Activated T-cell treated with anti-CD3 and anti-CD28 coated beads, Interleukin-2, amount 50 U/mL, for 24 hours (primary cell): Measurements from ENCODE around the gene REG3A.

Source experiments
- DNase-seq: peaks from one replicate; pipeline ENCODE4 v3.0.0-alpha.2; 2020
- H3K27ac Mint-ChIP-seq: 2 replicates; pipeline ENCODE4 v1.8.0; 2020; ENCODE audit warnings: mild to moderate bottlenecking, mixed read lengths
- H3K27me3 Mint-ChIP-seq: 2 replicates; pipeline ENCODE4 v1.8.0; 2020; ENCODE audit warnings: mixed read lengths
- H3K36me3 Mint-ChIP-seq: 2 replicates; pipeline ENCODE4 v1.8.0; 2020; ENCODE audit warnings: low read depth, mixed read lengths
- H3K4me1 Mint-ChIP-seq: 2 replicates; pipeline ENCODE4 v1.8.0; 2020; ENCODE audit warnings: low read depth, mixed read lengths
- H3K4me3 Mint-ChIP-seq: 2 replicates; pipeline ENCODE4 v1.8.0; 2020; ENCODE audit warnings: mild to moderate bottlenecking, moderate library complexity, mixed read lengths
- H3K9me3 Mint-ChIP-seq: 2 replicates; pipeline ENCODE4 v1.8.0; 2020; ENCODE audit warnings: mixed read lengths

The REG3A gene

GRCh38 chr2:79159653-79160052 is at the start of gene REG3A:
TSS of gene REG3A (minus strand) at chr2:79159753. CDS start at chr2:79159405, 348 bp downstream.
- no peak within 1 kb of the TSS for H3K27ac Mint-ChIP-seq
- DNase-seq: no peak
- peaks cover 18% of the 10 kb centered on the region for H3K9me3 Mint-ChIP-seq
- H3K4me1 Mint-ChIP-seq: no peaks in the 10 kb centered on the region
- no peaks in the 10 kb centered on the region for H3K27me3 Mint-ChIP-seq
- no peaks in the 10 kb centered on the region for H3K36me3 Mint-ChIP-seq
- no peak within 1 kb of the TSS for H3K4me3 Mint-ChIP-seq

GRCh38 chr2:79200762-79201161 is 41.2 kb upstream of the REG3A start:
- no peak overlapping the region for H3K27ac Mint-ChIP-seq
- H3K9me3 Mint-ChIP-seq: peaks cover 6% of the 10 kb centered on the region
- H3K27me3 Mint-ChIP-seq: no peaks in the 10 kb centered on the region
- DNase-seq: no peak
- H3K36me3 Mint-ChIP-seq: no peaks in the 10 kb centered on the region
- no peaks in the 10 kb centered on the region for H3K4me1 Mint-ChIP-seq
- H3K4me3 Mint-ChIP-seq: no peak overlapping the region

GRCh38 chr2:79191816-79192215 is 32.3 kb upstream of the REG3A start:
- Mint-ChIP-seq H3K4me1 (no peaks in the 10 kb centered on the region), H3K36me3 (no peaks in the 10 kb centered on the region), H3K27me3 (no peaks in the 10 kb centered on the region), H3K4me3 (no peak overlapping the region), H3K9me3 (peaks cover 8% of the 10 kb centered on the region), H3K27ac (no peak overlapping the region)
- DNase-seq: no peak

GRCh38 chr2:79191081-79191480 is 31.5 kb upstream of the REG3A start:
- no peaks in the 10 kb centered on the region for H3K4me1 Mint-ChIP-seq
- DNase-seq: no peak
- no peaks in the 10 kb centered on the region for H3K36me3 Mint-ChIP-seq
- H3K4me3 Mint-ChIP-seq: no peak overlapping the region
- H3K27me3 Mint-ChIP-seq: no peaks in the 10 kb centered on the region
- H3K27ac Mint-ChIP-seq: no peak overlapping the region
- H3K9me3 Mint-ChIP-seq: peaks cover 8% of the 10 kb centered on the region

DNA sequence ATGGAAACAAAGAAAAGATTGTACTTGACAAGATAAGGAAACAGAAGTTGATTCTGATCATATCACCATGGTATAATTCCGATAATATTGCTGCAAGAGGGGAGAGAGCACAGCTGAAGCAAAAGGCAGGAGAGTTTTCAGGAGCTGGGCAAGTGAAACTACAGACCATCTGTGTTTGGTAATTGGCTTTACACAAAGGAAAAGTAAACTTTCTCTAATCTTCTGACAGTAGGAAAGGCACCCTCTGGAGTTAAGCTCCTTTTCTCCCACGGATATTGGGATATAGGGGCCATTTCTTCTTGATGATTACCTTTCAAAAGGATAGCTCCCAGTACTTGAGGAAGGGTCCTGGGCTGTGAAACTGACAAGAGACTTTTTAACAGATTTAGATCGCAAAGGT is 29.9 kb upstream of the REG3A start:
- H3K4me1 Mint-ChIP-seq: no peaks in the 10 kb centered on the region
- DNase-seq: no peak
- H3K36me3 Mint-ChIP-seq: no peaks in the 10 kb centered on the region
- peaks cover 15% of the 10 kb centered on the region for H3K9me3 Mint-ChIP-seq
- H3K27me3 Mint-ChIP-seq: no peaks in the 10 kb centered on the region
- no peak overlapping the region for H3K27ac Mint-ChIP-seq
- H3K4me3 Mint-ChIP-seq: no peak overlapping the region

- no peaks in the 10 kb centered on the region for H3K27me3 Mint-ChIP-seq
- H3K9me3 Mint-ChIP-seq: peaks cover 36% of the 10 kb centered on the region
- H3K4me1 Mint-ChIP-seq: no peaks in the 10 kb centered on the region
- H3K4me3 Mint-ChIP-seq: no peak overlapping the region
- no peak overlapping the region for H3K27ac Mint-ChIP-seq
- H3K36me3 Mint-ChIP-seq: no peaks in the 10 kb centered on the region
- DNase-seq: no peak
Measured at GRCh38 chr2:79181617-79182016, 22.1 kb upstream of the REG3A start.

DNA sequence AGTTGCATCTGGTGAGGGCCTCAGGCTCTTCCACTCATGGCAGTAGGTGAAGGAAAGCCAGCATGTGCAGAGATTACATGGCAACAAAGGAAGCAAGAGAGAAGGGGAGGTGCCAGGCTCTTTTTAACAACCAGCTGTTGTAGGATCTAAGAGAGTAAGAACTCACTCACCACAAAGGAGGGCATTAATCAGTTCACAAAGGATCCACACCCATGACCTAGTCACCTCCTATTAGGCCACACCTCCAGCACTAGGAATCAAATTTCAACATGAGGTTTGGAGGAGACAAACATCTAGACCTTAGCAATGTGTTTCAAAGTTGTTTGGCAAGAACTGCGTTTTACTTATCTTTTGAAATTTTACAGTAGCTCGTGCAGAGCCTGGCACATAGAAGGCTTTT is 20.5 kb upstream of the REG3A start:
- H3K4me3 Mint-ChIP-seq: no peak overlapping the region
- H3K9me3 Mint-ChIP-seq: peaks cover 35% of the 10 kb centered on the region

GRCh38 chr2:79179036-79179435 is 19.5 kb upstream of the REG3A start:
- DNase-seq: no peak
- H3K27me3 Mint-ChIP-seq: no peaks in the 10 kb centered on the region
- H3K4me3 Mint-ChIP-seq: no peak overlapping the region
- no peaks in the 10 kb centered on the region for H3K4me1 Mint-ChIP-seq
- no peak overlapping the region for H3K27ac Mint-ChIP-seq
- H3K9me3 Mint-ChIP-seq: peaks cover 27% of the 10 kb centered on the region
- H3K36me3 Mint-ChIP-seq: no peaks in the 10 kb centered on the region

More for the DNA sequence above, 20.5 kb upstream of the REG3A start:
- Mint-ChIP-seq H3K27ac (no peak overlapping the region), H3K27me3 (no peaks in the 10 kb centered on the region), H3K4me1 (no peaks in the 10 kb centered on the region), H3K36me3 (no peaks in the 10 kb centered on the region)
- no peak for DNase-seq

- Mint-ChIP-seq H3K36me3 (no peaks in the 10 kb centered on the region), H3K27me3 (no peaks in the 10 kb centered on the region)
Measured at GRCh38 chr2:79178076-79178674, 18.6 kb upstream of the REG3A start.

GRCh38 chr2:79171348-79171958 is 11.9 kb upstream of the REG3A start:
- Mint-ChIP-seq H3K27ac (no peak overlapping the region), H3K9me3 (peaks cover 17% of the 10 kb centered on the region), H3K27me3 (no peaks in the 10 kb centered on the region), H3K4me3 (no peak overlapping the region), H3K36me3 (no peaks in the 10 kb centered on the region), H3K4me1 (no peaks in the 10 kb centered on the region)
- no peak for DNase-seq

More at GRCh38 chr2:79178076-79178674, 18.6 kb upstream of the REG3A start:
- DNase-seq: no peak
- Mint-ChIP-seq H3K4me1 (no peaks in the 10 kb centered on the region), H3K4me3 (no peak overlapping the region), H3K27ac (no peak overlapping the region), H3K9me3 (peaks cover 31% of the 10 kb centered on the region)

DNA sequence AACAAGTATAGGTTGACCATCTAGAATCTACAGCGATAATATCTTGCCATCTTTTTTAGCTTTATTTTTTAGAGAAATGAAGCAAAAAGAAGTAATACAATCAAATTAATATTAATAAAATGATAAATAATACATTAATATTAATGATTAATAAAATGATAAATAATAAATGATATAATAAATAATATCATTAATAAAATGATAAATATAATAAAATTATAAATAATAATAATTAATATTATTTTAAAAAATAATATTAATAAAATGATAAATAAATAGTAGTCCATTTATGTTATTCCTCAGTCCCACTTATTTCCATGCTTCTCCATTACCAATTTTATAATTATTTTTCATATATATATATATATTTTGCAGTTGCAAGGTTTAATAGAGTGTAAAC is 3.2 kb upstream of the REG3A start:
- H3K27ac Mint-ChIP-seq: no peak overlapping the region
- H3K9me3 Mint-ChIP-seq: peaks cover 13% of the 10 kb centered on the region
- no peaks in the 10 kb centered on the region for H3K4me1 Mint-ChIP-seq
- no peak for DNase-seq
- no peak overlapping the region for H3K4me3 Mint-ChIP-seq
- H3K36me3 Mint-ChIP-seq: no peaks in the 10 kb centered on the region
- H3K27me3 Mint-ChIP-seq: no peaks in the 10 kb centered on the region

GRCh38 chr2:79162132-79162531 is 2.6 kb upstream of the REG3A start:
- no peak for DNase-seq
- peaks cover 13% of the 10 kb centered on the region for H3K9me3 Mint-ChIP-seq
- H3K4me3 Mint-ChIP-seq: no peak overlapping the region
- no peaks in the 10 kb centered on the region for H3K4me1 Mint-ChIP-seq
- H3K36me3 Mint-ChIP-seq: no peaks in the 10 kb centered on the region
- no peak overlapping the region for H3K27ac Mint-ChIP-seq
- H3K27me3 Mint-ChIP-seq: no peaks in the 10 kb centered on the region

DNA sequence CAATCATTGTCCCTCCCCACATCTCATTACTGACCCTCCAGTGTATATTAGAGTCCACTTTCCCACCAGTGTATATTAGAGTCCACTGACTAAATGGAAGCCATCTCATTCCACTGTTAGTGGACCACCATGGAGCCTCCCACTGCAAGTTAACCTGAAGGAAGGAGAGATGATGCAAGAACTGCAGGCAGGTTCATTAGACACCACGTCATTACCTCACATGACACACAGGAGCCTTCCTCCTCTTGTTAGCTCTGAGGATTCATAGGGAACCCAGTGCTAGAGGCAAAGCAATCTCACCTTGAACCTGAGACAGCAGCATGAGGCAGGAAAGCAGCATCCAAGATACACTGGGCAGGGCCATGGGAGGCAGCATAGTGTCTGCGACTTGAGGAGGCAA is 523 bp downstream of the REG3A start:
- Mint-ChIP-seq H3K9me3 (peaks cover 19% of the 10 kb centered on the region), H3K4me1 (no peaks in the 10 kb centered on the region), H3K36me3 (no peaks in the 10 kb centered on the region), H3K27ac (no peak overlapping the region), H3K27me3 (no peaks in the 10 kb centered on the region), H3K4me3 (no peak overlapping the region)
- DNase-seq: no peak

DNA sequence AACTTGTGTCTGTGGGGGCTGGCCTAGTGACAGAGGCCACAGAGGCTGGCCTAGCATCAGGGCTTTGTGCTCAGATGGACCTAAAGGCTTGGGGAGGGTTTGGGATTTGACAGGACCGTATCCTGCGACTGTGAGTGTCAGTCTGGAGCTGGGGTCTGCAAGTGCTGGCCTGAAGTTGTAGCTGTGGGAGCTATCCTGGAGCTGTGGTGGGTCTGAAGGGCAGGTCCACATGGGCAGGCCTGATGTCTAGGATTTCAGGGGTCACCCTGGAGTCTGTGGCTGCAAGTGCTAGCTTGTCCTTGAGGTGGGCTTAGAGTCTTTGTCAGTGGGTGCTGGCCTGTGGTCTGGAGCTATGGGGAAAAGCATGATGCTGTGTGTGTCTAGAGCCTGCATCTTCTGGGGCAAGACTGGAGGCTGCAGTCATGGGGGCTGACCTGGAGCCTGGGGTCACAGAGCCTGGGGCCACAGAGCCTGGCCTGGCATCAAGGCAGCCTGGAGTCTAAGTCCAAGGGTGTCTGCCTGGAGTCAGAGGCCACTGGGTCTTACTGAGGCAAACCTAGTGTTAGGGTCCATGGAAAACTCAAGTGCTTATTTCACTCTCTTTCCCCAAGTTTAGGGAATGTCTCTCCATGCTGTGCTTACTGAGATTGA is 3.6 kb downstream of the REG3A start:
- Mint-ChIP-seq H3K27me3 (no peaks in the 10 kb centered on the region), H3K4me1 (no peaks in the 10 kb centered on the region), H3K4me3 (no peak overlapping the region), H3K27ac (no peak overlapping the region), H3K9me3 (peaks cover 21% of the 10 kb centered on the region), H3K36me3 (no peaks in the 10 kb centered on the region)
- DNase-seq: no peak

DNA sequence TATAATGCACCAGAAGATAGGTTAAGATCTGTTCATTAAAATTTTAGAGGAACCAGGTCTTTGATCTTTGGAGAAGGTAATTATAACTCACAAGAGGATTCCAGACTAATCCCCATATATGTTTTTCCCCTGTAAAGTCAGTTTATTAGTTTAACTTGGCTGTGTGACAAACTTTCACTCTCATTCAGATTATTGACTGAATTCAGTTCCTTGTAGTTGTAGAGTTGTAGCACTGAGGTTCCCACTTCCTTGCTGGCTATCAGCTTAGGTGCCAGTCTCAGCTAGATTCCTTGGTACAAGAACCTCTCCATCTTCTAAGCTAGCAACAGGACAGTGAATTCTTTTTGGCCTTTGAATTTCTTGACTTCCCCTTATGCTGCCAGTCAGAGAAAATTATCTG is 20.1 kb downstream of the REG3A start:
- H3K4me3 Mint-ChIP-seq: no peak overlapping the region
- H3K36me3 Mint-ChIP-seq: no peaks in the 10 kb centered on the region
- no peak for DNase-seq
- no peaks in the 10 kb centered on the region for H3K4me1 Mint-ChIP-seq
- no peak overlapping the region for H3K27ac Mint-ChIP-seq
- no peaks in the 10 kb centered on the region for H3K27me3 Mint-ChIP-seq
- peaks cover 18% of the 10 kb centered on the region for H3K9me3 Mint-ChIP-seq
